ENCODE data around the gene HTR6.

- TF ChIP-seq CTCF (IDR thresholded peaks at IDR 0.05): no peak
- no peak for TF ChIP-seq EP300 (IDR thresholded peaks at IDR 0.05)
- TF ChIP-seq POLR2A (IDR thresholded peaks at IDR 0.05; ENCODE audit: low read depth): no peak
Observed at GRCh38 chr1:19708567-19709110, 44.0 kb downstream of the HTR6 start.

Measured in esophagus muscularis mucosa (tissue), 4 donors.